HepG2 (cell line): ENCODE results near the gene CREM. TPM values are rescaled to one million over a fixed set of nuclear protein-coding genes. Genes with fewer than 3 reads are reported as not detected.

Experiments
- ATAC-seq: fragments of 200-7000 bp; cut with Tn5 transposase; 3 replicates; pipeline ENCODE4 v1.9.1; 2020; ENCODE audit warnings: mild to moderate bottlenecking, moderate library complexity
- BruUV-seq: library from RNA; stranded (reverse); fragments of 400-500 nt; replicated peaks from 2 replicates; lab custom pipeline; 2021; lab: Mats Ljungman, UMichigan
- CTCF ChIA-PET: fragments of 300-600 bp; formaldehyde crosslinking; extraction: SDS; loops from one replicate; lab custom pipeline; 2021; ENCODE audit warnings: low total read pairs, inconsistent platforms, low intra/inter-chr PET ratio; lab: Yijun Ruan, JAX
- POLR2A ChIA-PET: fragments of 350-600 bp; sonication (Branson Sonifier 250); formaldehyde crosslinking; loops from one replicate; lab custom pipeline; 2020; ENCODE audit warnings: antibody characterized with exemption, inconsistent platforms; lab: Yijun Ruan, JAX
- DNase-seq: peaks from one replicate; pipeline ENCODE4 v3.0.0-alpha.2; 2015; ENCODE audit warnings: low spot score
- FAIRE-seq: peaks from 3 replicates; lab custom pipeline; 2011; peaks lifted over from hg19 to GRCh38; lab: Jason Lieb, UNC
- H2AFZ ChIP-seq: one replicate; pipeline ENCODE4 v1.6.1; 2011; ENCODE audit warnings: low read length, inconsistent platforms
- H3K27ac ChIP-seq: fragments of 300-600 bp; 3 replicates; pipeline ENCODE4 v1.8.0; 2011; ENCODE audit warnings: mixed run types, mild to moderate bottlenecking, mixed read lengths, low read length, inconsistent platforms; ENCODE audit not compliant: insufficient read depth; ENCODE audit errors: extremely low read length
- H3K27me3 ChIP-seq, 2 experiments: fragments of 200-600 bp in 1 of 2; 2 replicates in 1 of 2; 3 replicates in 1 of 2; pipeline versions ENCODE4 v1.6.0 to v1.8.0; 2011; ENCODE audit warnings: low read length in 2 of 2, mild to moderate bottlenecking in 2 of 2, moderate library complexity in 2 of 2, inconsistent platforms in 1 of 2; ENCODE audit not compliant: insufficient read depth in 2 of 2, control insufficient read depth in 1 of 2
- H3K36me3 ChIP-seq, 2 experiments: fragments of 200-600 bp in 1 of 2; replicated peaks in 1 of 2; 2 replicates in 1 of 2; 3 replicates in 1 of 2; pipeline versions ENCODE4 v1.5.1 to v1.8.0; 2011; ENCODE audit warnings: low read length in 2 of 2, inconsistent platforms in 1 of 2; ENCODE audit not compliant: insufficient read depth in 2 of 2, control insufficient read depth in 1 of 2
- H3K4me1 ChIP-seq: 2 replicates; pipeline ENCODE4 v1.5.1; 2012; ENCODE audit warnings: low read length, inconsistent platforms; ENCODE audit not compliant: insufficient read depth
- H3K4me2 ChIP-seq: 2 replicates; pipeline ENCODE4 v1.6.0; 2011; ENCODE audit warnings: low read depth, low read length, inconsistent platforms
- H3K4me3 ChIP-seq, 3 experiments: fragments of 200-600 bp in 1 of 3; sonication (generic), shearing (Covaris generic) in 1 of 3; replicated peaks in 1 of 3; 2 replicates each; pipeline ENCODE4 v1.5.1; 2011 to 2016; ENCODE audit warnings: low read length in 3 of 3, inconsistent platforms in 2 of 3, low read depth in 2 of 3, mild to moderate bottlenecking in 2 of 3, control low read depth in 1 of 3, mixed read lengths in 1 of 3; ENCODE audit not compliant: insufficient read depth in 1 of 3
- H3K79me2 ChIP-seq: one replicate; pipeline ENCODE4 v1.6.1; 2011; ENCODE audit warnings: low read length, inconsistent platforms; ENCODE audit not compliant: insufficient read depth
- H3K9ac ChIP-seq: 2 replicates; pipeline ENCODE4 v1.6.0; 2011; ENCODE audit warnings: mild to moderate bottlenecking, low read depth, low read length, inconsistent platforms; ENCODE audit not compliant: insufficient read depth
- H3K9me3 ChIP-seq: 2 replicates; pipeline ENCODE4 v1.5.1; 2012; ENCODE audit warnings: mild to moderate bottlenecking, low read length
- H4K20me1 ChIP-seq: 2 replicates; pipeline ENCODE4 v1.6.0; 2011; ENCODE audit warnings: inconsistent platforms, mild to moderate bottlenecking, low read length, moderate library complexity; ENCODE audit not compliant: insufficient read depth
- ATF1 ChIP-seq: IDR thresholded peaks from 2 replicates; pipeline ENCODE4 v1.6.1; 2016; ENCODE audit warnings: mild to moderate bottlenecking, control low read depth
- ELF1 ChIP-seq: sonication (generic); formaldehyde crosslinking; IDR thresholded peaks from 2 replicates; pipeline ENCODE4 v1.4.0; 2020; ENCODE audit warnings: missing genetic modification reagents
- GATAD2A ChIP-seq: IDR thresholded peaks from 2 replicates; pipeline ENCODE4 v1.6.1; 2016
- GPN1 ChIP-seq: sonication (generic); formaldehyde crosslinking; IDR thresholded peaks from 2 replicates; pipeline ENCODE4 v1.5.1; 2020; ENCODE audit warnings: missing genetic modification reagents, borderline replicate concordance
- HDAC1 ChIP-seq: sonication (generic); formaldehyde crosslinking; IDR thresholded peaks from 2 replicates; pipeline ENCODE4 v1.5.1; 2020; ENCODE audit warnings: mild to moderate bottlenecking, missing genetic modification reagents
- IRX3 ChIP-seq: sonication (generic); formaldehyde crosslinking; IDR thresholded peaks from 2 replicates; pipeline ENCODE4 v1.8.1; 2023; ENCODE audit warnings: mild to moderate bottlenecking, low read depth, missing genetic modification reagents, borderline replicate concordance
- MTA3 ChIP-seq: sonication (generic); formaldehyde crosslinking; IDR thresholded peaks from 2 replicates; pipeline ENCODE4 v1.4.0; 2020; ENCODE audit warnings: missing genetic modification reagents
- NKX3-1 ChIP-seq: sonication (generic); formaldehyde crosslinking; IDR thresholded peaks from 2 replicates; pipeline ENCODE4 v1.5.0; 2020; ENCODE audit warnings: missing genetic modification reagents
- POLR2AphosphoS2 ChIP-seq: IDR thresholded peaks from 2 replicates; pipeline ENCODE4 v1.6.1; 2011; ENCODE audit warnings: low read depth, low read length, improper control_type of control experiment
- SOX6 ChIP-seq, 2 experiments: fragments of 450-650 bp in 1 of 2; sonication (generic) in 1 of 2; formaldehyde crosslinking in 1 of 2; IDR thresholded peaks; 2 replicates each; pipeline versions ENCODE4 v1.4.0 to v1.6.1; 2017 to 2020; ENCODE audit warnings: antibody characterized with exemption in 1 of 2, mild to moderate bottlenecking in 1 of 2, missing genetic modification reagents in 1 of 2
- SRSF4 ChIP-seq: fragments of 200-400 bp; formaldehyde crosslinking; IDR thresholded peaks from one replicate; pipeline ENCODE4 v1.6.1; 2018; ENCODE audit warnings: mild to moderate bottlenecking, low read depth, low read length, moderate library complexity; ENCODE audit not compliant: poor library complexity, severe bottlenecking
- SYNCRIP ChIP-seq: fragments of 200-400 bp; formaldehyde crosslinking; IDR thresholded peaks from 2 replicates; pipeline ENCODE4 v1.6.1; 2018; ENCODE audit warnings: mild to moderate bottlenecking, low read depth, low read length; ENCODE audit not compliant: insufficient read depth
- ZNF12 ChIP-seq: sonication (generic); formaldehyde crosslinking; IDR thresholded peaks from 2 replicates; pipeline ENCODE4 v1.5.0; 2020; ENCODE audit warnings: missing genetic modification reagents
- ZNF143 ChIP-seq: sonication (generic); formaldehyde crosslinking; IDR thresholded peaks from 2 replicates; pipeline ENCODE4 v1.4.0; 2020; ENCODE audit warnings: missing genetic modification reagents
- ZNF205 ChIP-seq: IDR thresholded peaks from 2 replicates; pipeline ENCODE4 v1.6.1; 2018; ENCODE audit warnings: missing biosample characterization, missing genetic modification reagents
- ZNF232 ChIP-seq: sonication (generic); formaldehyde crosslinking; IDR thresholded peaks from 2 replicates; pipeline ENCODE4 v1.4.0; 2020; ENCODE audit warnings: missing genetic modification reagents, borderline replicate concordance
- ZNF446 ChIP-seq: sonication (generic); formaldehyde crosslinking; IDR thresholded peaks from 2 replicates; pipeline ENCODE4 v1.5.0; 2020; ENCODE audit warnings: mild to moderate bottlenecking, missing genetic modification reagents
- ZNF543 ChIP-seq: sonication (generic); formaldehyde crosslinking; IDR thresholded peaks from 2 replicates; pipeline ENCODE4 v1.4.0; 2020; ENCODE audit warnings: mild to moderate bottlenecking, missing genetic modification reagents
- ZNF580 ChIP-seq: IDR thresholded peaks from 2 replicates; pipeline ENCODE4 v1.6.1; 2016; ENCODE audit warnings: low read depth, borderline replicate concordance
- ZNF7 ChIP-seq: IDR thresholded peaks from 2 replicates; pipeline ENCODE4 v1.6.1; 2016; ENCODE audit warnings: missing biosample characterization, missing genetic modification reagents
- ZNF792 ChIP-seq: IDR thresholded peaks from 2 replicates; pipeline ENCODE4 v1.6.1; 2016
- ZNF883 ChIP-seq: sonication (generic); formaldehyde crosslinking; IDR thresholded peaks from 2 replicates; pipeline ENCODE4 v1.5.1; 2020; ENCODE audit warnings: mild to moderate bottlenecking, missing genetic modification reagents; ENCODE audit errors: not compliant biosample characterization
- WGBS: methylation state at CpG from one replicate; pipeline ENCODE4 v1.1.6; 2017; ENCODE audit warnings: low lambda C conversion rate; 5-methylcytosine and 5-hydroxymethylcytosine counted together
- in situ Hi-C: cut with HindIII; loops from 2 replicates; pipeline ENCODE4 v1.10.0; 2017; ENCODE audit warnings: low pct_unique_long_range_greater_than_20kb; ENCODE audit not compliant: extremely low pct_ligation_motif_present
- intact Hi-C: fragments of 100-400 bp; cut with micrococcal nuclease; formaldehyde crosslinking; loops from one replicate; pipeline ENCODE4 v1.10.0; 2022; ENCODE audit not compliant: unreplicated experiment
- polyA plus RNA-seq, 8 experiments: library from polyadenylated mRNA; depleted of rRNA in 3 of 8; stranded (reverse) in 7 of 8; unstranded in 1 of 8; fragments of >200 nt; fragmentation: Illumina TruSeq in 4 of 8; extraction: Trizol in 4 of 8; gene quantifications; 2 replicates each; pipeline versions ENCODE4 v1.2.1 to v1.2.3, GENCODE V29; 2011 to 2016; ENCODE audit warnings: low read depth in 4 of 8, missing spikeins in 1 of 8, mixed read lengths in 1 of 8; ENCODE audit not compliant: insufficient read depth in 1 of 8
- total RNA-seq, 5 experiments: library from RNA; depleted of rRNA; stranded (reverse); fragments of >200 nt; fragmentation: Illumina TruSeq; extraction: Trizol; gene quantifications; 2 replicates each; pipeline ENCODE4 v1.2.3, GENCODE V29; 2016; ENCODE audit warnings: low read depth in 1 of 5
- TF ChIP-seq, protein P1 (sequence below): IDR thresholded peaks from 2 replicates; pipeline ENCODE4 v1.6.1; 2016; ENCODE audit warnings: low read depth
- TF ChIP-seq, protein P2 (sequence below): sonication (generic); formaldehyde crosslinking; IDR thresholded peaks from 2 replicates; pipeline ENCODE4 v1.4.0; 2020; ENCODE audit warnings: missing genetic modification reagents

Gene CREM
- total and polyA plus RNA-seq, 2 of the 13 experiments (the other 11 are each of a cell fraction or from before 2014, with no cell fraction given), result 21.3 to 25.4 TPM

GRCh38 chr10:35160743-35161142, 34.1 kb downstream of the CREM start (continued):
- TF ChIP-seq ZNF883 (CRISPR knock-in tag), result no peak
- TF ChIP-seq ELF1 (CRISPR knock-in tag), result no peak
- TF ChIP-seq GPN1, result no peak
- TF ChIP-seq, protein P1, sequence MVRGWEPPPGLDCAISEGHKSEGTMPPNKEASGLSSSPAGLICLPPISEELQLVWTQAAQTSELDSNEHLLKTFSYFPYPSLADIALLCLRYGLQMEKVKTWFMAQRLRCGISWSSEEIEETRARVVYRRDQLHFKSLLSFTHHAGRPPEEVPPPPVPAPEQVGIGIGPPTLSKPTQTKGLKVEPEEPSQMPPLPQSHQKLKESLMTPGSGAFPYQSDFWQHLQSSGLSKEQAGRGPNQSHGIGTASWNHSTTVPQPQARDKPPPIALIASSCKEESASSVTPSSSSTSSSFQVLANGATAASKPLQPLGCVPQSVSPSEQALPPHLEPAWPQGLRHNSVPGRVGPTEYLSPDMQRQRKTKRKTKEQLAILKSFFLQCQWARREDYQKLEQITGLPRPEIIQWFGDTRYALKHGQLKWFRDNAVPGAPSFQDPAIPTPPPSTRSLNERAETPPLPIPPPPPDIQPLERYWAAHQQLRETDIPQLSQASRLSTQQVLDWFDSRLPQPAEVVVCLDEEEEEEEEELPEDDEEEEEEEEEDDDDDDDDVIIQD (CRISPR knock-in tag), result no peak
- no peak for TF ChIP-seq ZNF446 (CRISPR knock-in tag)
- TF ChIP-seq SRSF4, result no peak
- TF ChIP-seq ZNF7 (CRISPR knock-in tag), result no peak
- TF ChIP-seq MTA3 (CRISPR knock-in tag), result no peak
- TF ChIP-seq, protein P2, sequence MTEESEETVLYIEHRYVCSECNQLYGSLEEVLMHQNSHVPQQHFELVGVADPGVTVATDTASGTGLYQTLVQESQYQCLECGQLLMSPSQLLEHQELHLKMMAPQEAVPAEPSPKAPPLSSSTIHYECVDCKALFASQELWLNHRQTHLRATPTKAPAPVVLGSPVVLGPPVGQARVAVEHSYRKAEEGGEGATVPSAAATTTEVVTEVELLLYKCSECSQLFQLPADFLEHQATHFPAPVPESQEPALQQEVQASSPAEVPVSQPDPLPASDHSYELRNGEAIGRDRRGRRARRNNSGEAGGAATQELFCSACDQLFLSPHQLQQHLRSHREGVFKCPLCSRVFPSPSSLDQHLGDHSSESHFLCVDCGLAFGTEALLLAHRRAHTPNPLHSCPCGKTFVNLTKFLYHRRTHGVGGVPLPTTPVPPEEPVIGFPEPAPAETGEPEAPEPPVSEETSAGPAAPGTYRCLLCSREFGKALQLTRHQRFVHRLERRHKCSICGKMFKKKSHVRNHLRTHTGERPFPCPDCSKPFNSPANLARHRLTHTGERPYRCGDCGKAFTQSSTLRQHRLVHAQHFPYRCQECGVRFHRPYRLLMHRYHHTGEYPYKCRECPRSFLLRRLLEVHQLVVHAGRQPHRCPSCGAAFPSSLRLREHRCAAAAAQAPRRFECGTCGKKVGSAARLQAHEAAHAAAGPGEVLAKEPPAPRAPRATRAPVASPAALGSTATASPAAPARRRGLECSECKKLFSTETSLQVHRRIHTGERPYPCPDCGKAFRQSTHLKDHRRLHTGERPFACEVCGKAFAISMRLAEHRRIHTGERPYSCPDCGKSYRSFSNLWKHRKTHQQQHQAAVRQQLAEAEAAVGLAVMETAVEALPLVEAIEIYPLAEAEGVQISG (CRISPR knock-in tag), result no peak
- TF ChIP-seq, all 625 proteins: peak for 0

- Histone ChIP-seq H3K4me1 (no peaks in the 10 kb centered on the region), H3K79me2 (no peaks in the 10 kb centered on the region), H3K9me3 (no peaks in the 10 kb centered on the region), H3K4me2 (no peak overlapping the region), H2AFZ (no peak overlapping the region), H3K27ac (no peak overlapping the region), H3K4me3 (no peak overlapping the region), H3K27me3 (no peaks in the 10 kb centered on the region), H3K36me3 (no peaks in the 10 kb centered on the region), H4K20me1 (no peaks in the 10 kb centered on the region), H3K9ac (no peak overlapping the region)
- BruUV-seq, result no TSS peak
- in situ Hi-C loops, result no loop called here
- 100% methylated on average over 2 of the region's 2 CpGs for WGBS
- intact Hi-C loops, result no loop called here
- CTCF ChIA-PET, result no interaction called here
- FAIRE-seq (no peak), ATAC-seq (no peak), DNase-seq (no peak)
- POLR2A ChIA-PET, result no interaction called here
- TF ChIP-seq ZNF143 (CRISPR knock-in tag) (no peak), ZNF543 (CRISPR knock-in tag) (no peak), SYNCRIP (no peak), ATF1 (no peak), SOX6 (IDR thresholded peaks at IDR 0.05) (no peak), SOX6 (CRISPR knock-in tag; IDR thresholded peaks at IDR 0.05) (no peak), ZNF232 (no peak), POLR2AphosphoS2 (no peak), ZNF580 (CRISPR knock-in tag) (no peak), ZNF205 (CRISPR knock-in tag) (no peak), IRX3 (CRISPR knock-in tag) (no peak), ZNF12 (CRISPR knock-in tag) (no peak), ZNF792 (no peak), NKX3-1 (no peak), HDAC1 (no peak), GATAD2A (CRISPR knock-in tag) (no peak)
These were observed 35.3 kb downstream of the CREM start for GRCh38 chr10:35161906-35162305.
